ENCODE measurements around the gene APC.

- TF ChIP-seq EZH2 (optimal IDR thresholded peaks at IDR 0.05; ENCODE audit: low read depth, low read length) (no peak), CTCF (IDR thresholded peaks at IDR 0.05; ENCODE audit: low read length) (no peak)
Measured at GRCh38 chr5:112693301-112693700, 44.4 kb upstream of the APC start.
